Fibroblast of skin of right biceps (primary cell): Measurements from ENCODE around the gene MISP.

Experiments used
- DNase-seq: peaks from one replicate; pipeline ENCODE4 v3.0.0-alpha.2; 2013

The MISP gene

GRCh38 chr19:780935-781334, 30.0 kb downstream of the MISP start:
- no peak for DNase-seq

DNA sequence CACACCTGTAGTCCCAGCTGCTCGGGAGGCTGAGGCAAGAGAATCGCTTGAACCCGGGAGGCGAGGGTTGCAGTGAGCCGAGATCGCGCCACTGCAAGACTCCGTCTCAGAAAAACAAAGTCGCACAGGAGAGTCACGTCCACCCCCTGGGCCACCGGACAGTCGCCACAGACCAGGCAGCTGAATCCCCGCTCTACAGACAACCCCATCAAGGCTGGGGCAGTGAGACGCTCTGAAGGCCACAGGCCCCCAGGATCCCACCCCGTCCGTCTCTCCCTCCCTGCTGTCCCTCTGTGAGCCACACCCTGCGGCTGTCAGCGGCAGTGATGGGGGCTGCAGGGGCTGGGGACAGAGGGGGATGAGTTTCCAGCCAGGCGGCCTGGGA, 30.9 kb downstream of the MISP start:
- DNase-seq: no peak

DNA sequence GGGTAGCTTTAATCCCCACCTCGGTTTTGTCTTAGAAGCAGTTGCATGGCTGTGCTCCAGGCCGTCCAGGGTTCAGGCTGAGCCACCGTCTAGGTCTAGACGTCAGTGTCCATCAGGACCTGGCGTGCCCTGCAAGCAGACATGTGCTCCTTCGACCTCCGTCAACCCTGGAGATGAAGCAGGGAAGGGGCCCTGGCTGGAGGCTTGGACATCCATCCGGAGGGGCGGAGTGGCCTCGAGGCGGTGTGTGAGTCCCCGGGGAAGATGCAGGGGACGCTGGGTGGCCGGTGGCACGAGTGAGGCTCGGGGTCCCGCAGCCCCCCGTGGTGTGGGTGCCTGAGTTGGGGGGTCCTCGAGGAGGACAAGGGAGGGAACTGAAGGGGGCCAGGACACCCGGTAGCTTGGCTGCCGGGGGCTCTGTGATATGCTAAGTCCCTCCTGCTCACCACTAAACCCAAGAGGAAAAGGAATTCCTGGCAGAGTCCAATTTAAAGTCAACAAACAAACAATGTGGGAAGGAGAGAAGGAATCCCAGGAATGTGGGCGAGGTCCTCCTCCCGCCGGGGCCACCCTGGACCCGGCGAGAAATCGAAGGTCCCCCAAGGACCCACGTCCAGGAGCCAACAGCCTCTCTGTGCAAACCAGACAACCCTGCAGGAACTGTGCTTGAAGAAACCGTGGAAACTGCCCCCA, 31.4 kb downstream of the MISP start:
- DNase-seq: peak; percentile 76

DNA sequence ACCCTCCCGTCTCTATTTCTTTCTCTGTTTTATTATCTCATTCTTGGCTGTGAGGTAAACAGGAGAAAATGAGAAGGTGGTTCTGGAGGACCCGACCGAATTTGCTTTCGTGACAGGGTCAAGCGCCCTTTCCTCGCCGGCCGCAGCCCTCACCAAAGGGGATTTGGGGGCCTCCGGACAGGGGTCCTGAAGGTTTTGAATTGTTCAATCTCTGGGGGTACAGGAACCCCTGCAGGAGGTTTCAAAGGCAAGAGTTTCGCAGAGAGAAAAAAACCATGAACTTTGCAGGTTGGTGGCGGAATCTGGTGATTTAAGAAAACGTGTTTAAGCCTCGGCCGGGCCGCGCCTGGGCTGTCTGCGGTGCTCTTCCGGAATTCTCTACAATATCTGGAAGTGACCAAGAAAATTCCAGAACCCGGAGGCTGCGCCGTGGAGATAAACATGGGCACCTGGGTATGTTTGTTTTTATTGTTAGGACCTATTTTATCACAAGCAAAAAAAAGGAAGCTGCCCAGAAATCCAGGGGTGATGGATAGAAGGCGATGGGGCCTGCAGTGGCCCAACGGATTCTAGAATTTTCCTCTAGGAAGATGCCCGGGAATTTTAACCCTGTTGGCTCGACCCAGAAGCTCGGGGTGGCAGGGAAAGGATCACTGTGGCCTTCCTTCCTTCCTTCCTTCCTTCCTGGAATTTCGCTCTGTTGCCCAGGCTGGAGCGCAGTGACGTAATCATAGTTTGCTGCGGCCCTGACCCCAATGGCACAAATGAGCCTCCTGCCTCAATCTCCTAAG, 32.2 kb downstream of the MISP start:
- DNase-seq: no peak

DNA sequence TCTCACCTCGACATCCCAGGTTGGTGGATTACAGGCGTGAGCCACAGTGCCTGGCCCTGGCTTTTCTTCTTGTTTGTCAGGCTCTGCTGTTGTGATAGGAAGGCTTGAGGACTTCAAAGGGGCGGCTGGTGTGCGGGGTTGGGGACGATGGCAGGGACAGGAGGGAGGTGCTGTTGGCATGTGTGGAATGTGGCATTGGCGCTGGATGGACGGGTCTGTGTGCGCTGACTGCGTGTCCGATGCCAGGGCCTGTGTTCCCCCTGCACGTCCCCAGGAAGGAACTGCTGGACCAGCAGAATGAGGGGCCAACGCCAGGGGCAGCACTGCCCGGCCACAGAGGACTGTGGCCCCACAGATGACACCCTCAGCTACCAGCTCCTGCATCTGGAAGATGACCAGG, 33.6 kb downstream of the MISP start:
- DNase-seq: no peak

GRCh38 chr19:787536-787935, 36.6 kb downstream of the MISP start:
- DNase-seq: no peak

DNA sequence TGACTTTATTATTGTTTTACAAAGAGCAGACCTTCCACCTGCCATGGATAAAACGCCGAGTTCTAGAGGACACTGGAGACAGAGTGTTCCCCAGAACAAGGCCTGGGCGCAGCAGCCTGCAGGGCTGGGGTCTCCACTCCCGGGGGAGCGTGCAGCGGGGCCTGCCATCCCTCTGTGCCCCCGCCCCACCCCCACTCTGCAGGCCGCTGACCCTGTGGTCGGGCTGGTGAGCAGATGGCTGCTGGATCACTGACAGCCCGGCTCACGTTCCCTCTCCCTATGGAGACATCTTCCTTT, 37.7 kb downstream of the MISP start:
- DNase-seq: no peak

DNA sequence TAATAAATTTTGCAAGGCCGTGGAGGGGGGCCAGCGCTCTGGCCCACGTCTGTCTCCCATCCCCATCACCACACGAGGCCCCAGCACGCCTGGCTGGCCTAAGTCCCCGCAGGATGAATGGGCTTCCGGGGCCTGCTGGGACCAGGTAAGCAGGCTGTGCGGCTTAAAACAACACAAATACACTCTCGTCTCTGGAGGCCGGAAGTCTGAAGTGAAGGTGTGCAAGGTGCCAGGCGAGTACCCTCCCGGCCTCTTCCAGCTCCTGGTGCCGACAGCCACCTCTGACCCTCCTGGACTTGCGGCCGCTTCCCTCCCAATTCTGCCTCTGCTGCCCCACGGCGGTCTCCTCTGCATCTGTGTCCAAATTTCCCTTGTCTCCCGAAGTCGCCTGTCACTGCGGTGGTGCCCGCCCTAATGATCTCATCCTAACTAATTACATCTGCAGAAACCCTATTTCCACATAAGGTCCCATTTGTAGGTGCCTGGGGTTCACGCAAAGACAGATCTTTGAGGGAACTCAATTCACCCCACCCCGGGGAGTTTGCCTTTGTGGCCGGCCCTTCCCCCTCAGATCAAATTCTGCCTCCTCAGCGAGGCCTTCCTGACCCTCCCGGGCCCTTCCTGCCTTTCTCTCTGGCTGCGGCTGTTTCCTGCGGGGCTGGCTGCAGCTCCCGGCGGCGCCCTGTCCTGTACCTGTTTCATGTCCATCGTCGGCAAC, 38.2 kb downstream of the MISP start:
- no peak for DNase-seq

DNA sequence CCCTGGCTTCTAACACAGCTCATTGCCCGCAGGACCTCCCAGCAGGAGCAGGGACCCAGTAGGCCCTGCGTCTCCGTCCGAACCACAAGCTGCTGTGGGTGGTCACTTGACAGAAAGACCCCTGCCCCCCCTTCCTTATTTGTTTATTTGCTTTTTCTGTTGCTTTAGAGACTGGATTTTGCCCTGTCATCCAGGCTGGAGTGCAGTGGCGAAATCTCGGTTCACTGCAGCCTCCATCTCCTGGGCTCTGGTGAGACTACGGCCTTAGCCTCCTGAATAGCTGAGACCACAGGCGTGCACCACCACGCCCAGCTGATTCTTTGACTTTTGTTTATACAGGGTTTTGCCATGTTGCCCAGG, 38.8 kb downstream of the MISP start:
- DNase-seq: no peak

- DNase-seq: no peak
Observed at GRCh38 chr19:791007-791566, 40.2 kb downstream of the MISP start.

DNA sequence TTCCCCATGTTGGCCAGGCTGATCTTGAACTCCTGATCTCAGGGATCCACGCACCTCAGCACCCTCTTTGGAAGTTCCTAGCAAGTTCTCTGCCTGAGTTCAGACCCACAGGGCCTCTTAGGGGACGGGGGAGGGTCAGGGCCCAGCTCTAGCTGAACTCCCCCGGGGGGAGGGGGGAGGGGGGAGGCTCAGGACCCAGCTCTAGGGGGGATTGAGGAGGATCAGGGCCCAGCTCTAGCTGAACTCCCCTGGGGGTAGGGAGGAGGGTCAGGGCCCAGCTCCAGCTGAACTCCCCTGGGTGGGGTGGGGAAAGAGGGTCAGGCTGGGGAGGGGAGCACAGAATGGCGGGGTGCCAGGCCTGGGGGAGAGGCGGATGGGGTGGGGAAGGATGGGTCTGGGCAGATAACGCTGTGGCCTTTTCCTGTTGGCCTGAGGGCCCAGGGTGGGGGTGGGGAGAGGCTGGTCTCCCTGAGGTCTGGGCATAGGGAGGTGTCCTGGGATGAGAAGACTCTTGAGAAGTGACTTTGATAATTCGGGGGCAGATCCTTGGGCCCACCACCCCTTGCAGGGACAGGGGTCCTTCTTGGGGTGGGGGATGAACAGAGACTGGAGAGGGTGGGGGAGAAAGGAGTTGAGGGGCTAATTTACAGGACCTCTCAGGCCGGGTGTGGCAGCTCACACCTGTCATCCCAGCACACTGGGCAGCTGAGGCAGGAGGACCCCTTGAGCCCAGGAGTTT, 40.8 kb downstream of the MISP start:
- DNase-seq: no peak

GRCh38 chr19:792306-792885, 41.5 kb downstream of the MISP start:
- no peak for DNase-seq

GRCh38 chr19:793806-794205, 42.9 kb downstream of the MISP start:
- DNase-seq: no peak

- DNase-seq: no peak
Observed at GRCh38 chr19:795073-795611, 44.2 kb downstream of the MISP start.

DNA sequence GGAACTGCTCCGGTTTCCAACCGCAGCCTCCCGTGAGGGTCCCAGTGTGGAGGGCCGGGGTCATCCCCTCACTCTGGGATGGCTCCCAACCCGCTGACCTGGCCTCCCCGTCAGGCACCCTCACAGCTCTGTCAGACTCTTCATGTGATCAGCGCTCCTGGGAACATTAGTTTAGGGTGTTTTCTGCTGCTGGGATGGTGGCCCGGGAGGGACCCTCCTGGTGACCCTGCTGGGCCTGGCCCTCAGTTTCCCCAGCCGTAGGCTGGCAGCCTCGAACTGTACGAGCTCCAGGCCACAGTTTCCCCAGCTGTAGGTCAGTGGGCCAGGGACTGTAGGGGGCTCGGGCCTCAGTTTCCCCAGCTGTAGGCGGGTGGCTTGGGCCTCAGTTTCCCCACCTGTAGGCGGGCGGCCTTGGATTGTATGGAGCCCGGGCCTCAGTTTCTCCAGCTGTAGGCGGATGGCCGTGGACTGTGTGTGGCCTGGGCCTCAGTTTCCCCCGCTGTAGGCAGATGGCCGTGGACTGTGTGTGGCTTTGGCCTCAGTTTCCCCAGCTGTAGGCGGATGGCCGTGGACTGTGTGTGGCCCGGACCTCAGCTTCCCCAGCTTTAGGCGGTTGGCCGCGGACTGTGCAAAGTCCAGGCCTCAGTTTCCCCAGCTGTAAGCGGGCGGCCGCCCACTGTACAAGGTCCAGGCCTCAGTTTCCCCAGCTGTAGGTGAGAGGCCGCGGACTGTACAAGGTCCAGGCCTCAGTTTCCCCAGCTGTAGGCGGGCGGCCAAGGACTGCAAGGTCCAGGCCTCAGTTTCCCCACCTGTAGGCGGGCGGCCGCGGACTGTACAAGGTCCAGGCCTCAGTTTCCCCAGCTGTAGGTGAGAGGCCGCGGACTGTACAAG, 45.0 kb downstream of the MISP start:
- DNase-seq: no peak

DNA sequence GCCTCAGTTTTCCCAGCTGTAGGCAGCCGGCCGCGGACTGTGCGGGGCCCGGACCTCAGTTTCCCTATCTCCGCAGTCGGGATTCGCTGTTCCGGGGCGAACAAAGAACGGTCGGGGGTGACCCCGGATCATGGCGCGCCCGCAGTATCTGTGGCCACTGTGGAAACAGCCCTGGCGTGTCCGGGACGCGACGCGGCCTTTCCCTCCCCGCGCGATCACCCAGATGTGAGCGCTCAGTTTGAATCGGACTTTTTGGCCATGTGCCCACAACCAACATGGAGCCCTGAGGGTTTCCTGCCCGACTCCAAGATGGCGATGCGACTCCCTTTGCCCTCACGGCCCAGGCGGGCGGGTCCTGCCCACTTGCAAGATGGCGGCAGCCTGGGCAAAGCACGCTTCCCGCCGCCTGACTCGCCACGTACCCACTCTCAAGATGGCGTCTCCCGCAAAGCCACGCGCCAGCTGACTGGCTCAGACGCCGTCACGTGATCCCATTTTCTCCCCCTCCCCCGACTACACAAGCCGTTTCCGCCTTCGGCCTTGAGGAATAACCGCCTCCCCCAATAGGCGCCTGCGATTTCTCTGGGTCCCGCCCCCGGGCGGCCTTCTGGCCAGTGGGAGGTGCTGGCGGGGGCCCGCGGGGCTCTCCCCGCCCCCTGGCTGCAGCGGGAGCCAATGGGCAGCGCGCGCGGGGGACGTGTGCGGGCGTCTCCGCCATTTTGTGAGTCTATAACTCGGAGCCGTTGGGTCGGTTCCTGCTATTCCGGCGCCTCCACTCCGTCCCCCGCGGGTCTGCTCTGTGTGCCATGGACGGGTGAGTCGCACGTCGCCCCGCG, 46.0 kb downstream of the MISP start, which contains the start of gene PTBP1:
Gene PTBP1, plus strand, starts transcription at position 761 of the 836 bp plus-strand sequence. Its CDS starts 46 bp downstream, at position 807.
- DNase-seq: peak; percentile 100

- DNase-seq: peak; percentile 94
Observed at GRCh38 chr19:797528-798414, 46.9 kb downstream of the MISP start.

GRCh38 chr19:798415-799075, 47.6 kb downstream of the MISP start:
- DNase-seq: no peak
